HepG2 (cell line): ENCODE results near the gene MIA2. TPM values are rescaled to one million over a fixed set of nuclear protein-coding genes. Genes with fewer than 3 reads are reported as not detected.
A peak's percentile ranks its signal among the peaks of the same experiment; 100 is the strongest.

ENCODE experiments used
- CBFB ChIP-seq: sonication (generic); formaldehyde crosslinking; IDR thresholded peaks from 2 replicates; pipeline ENCODE4 v1.4.0; 2020; ENCODE audit warnings: missing genetic modification reagents
- GTF2F1 ChIP-seq: fragments of 150-350 bp; IDR thresholded peaks from 2 replicates; pipeline ENCODE4 v1.6.1; 2014; ENCODE audit warnings: low read length
- KDM2A ChIP-seq: sonication (generic); formaldehyde crosslinking; IDR thresholded peaks from 2 replicates; pipeline ENCODE4 v1.4.0; 2020; ENCODE audit warnings: low read depth, missing genetic modification reagents, borderline replicate concordance
- MTA3 ChIP-seq: sonication (generic); formaldehyde crosslinking; IDR thresholded peaks from 2 replicates; pipeline ENCODE4 v1.4.0; 2020; ENCODE audit warnings: missing genetic modification reagents
- NFIB ChIP-seq: sonication (generic); formaldehyde crosslinking; IDR thresholded peaks from 2 replicates; pipeline ENCODE4 v1.9.0; 2021; ENCODE audit warnings: missing genetic modification reagents, mild to moderate bottlenecking, borderline replicate concordance
- RFXAP ChIP-seq: sonication (generic); formaldehyde crosslinking; IDR thresholded peaks from 2 replicates; pipeline ENCODE4 v1.4.0; 2020; ENCODE audit warnings: missing genetic modification reagents, borderline replicate concordance
- SMC3 ChIP-seq: IDR thresholded peaks from 2 replicates; pipeline ENCODE4 v1.6.1; 2011; ENCODE audit warnings: low read length, improper control_type of control experiment
- STAG1 ChIP-seq: sonication (generic); formaldehyde crosslinking; IDR thresholded peaks from 2 replicates; pipeline ENCODE4 v1.4.0; 2020; ENCODE audit warnings: missing genetic modification reagents
- XRCC5 ChIP-seq: fragments of 200-400 bp; formaldehyde crosslinking; optimal IDR thresholded peaks from 2 replicates; pipeline ENCODE3; 2017; ENCODE audit warnings: mild to moderate bottlenecking, low read length
- ZMYM3 ChIP-seq: sonication (generic); formaldehyde crosslinking; IDR thresholded peaks from 2 replicates; pipeline ENCODE4 v1.5.1; 2020; ENCODE audit warnings: mild to moderate bottlenecking, missing genetic modification reagents
- ZNF264 ChIP-seq: sonication (generic); formaldehyde crosslinking; IDR thresholded peaks from 2 replicates; pipeline ENCODE4 v1.4.0; 2020; ENCODE audit warnings: missing genetic modification reagents
- ZNF350 ChIP-seq: sonication (generic); formaldehyde crosslinking; IDR thresholded peaks from 2 replicates; pipeline ENCODE4 v1.4.0; 2020; ENCODE audit warnings: mild to moderate bottlenecking, low read depth, missing genetic modification reagents, borderline replicate concordance
- ZNF782 ChIP-seq: sonication (generic); formaldehyde crosslinking; IDR thresholded peaks from 2 replicates; pipeline ENCODE4 v1.4.0; 2020; ENCODE audit warnings: missing genetic modification reagents, mild to moderate bottlenecking, borderline replicate concordance
- polyA plus RNA-seq, 8 experiments: library from polyadenylated mRNA; depleted of rRNA in 3 of 8; stranded (reverse) in 7 of 8; unstranded in 1 of 8; fragments of >200 nt; fragmentation: Illumina TruSeq in 4 of 8; extraction: Trizol in 4 of 8; gene quantifications; 2 replicates each; pipeline versions ENCODE4 v1.2.1 to v1.2.3, GENCODE V29; 2011 to 2016; ENCODE audit warnings: low read depth in 4 of 8, missing spikeins in 1 of 8, mixed read lengths in 1 of 8; ENCODE audit not compliant: insufficient read depth in 1 of 8
- total RNA-seq, 5 experiments: library from RNA; depleted of rRNA; stranded (reverse); fragments of >200 nt; fragmentation: Illumina TruSeq; extraction: Trizol; gene quantifications; 2 replicates each; pipeline ENCODE4 v1.2.3, GENCODE V29; 2016; ENCODE audit warnings: low read depth in 1 of 5
- TF ChIP-seq, protein P1 (sequence below): sonication (generic); formaldehyde crosslinking; IDR thresholded peaks from 2 replicates; pipeline ENCODE4 v1.8.1; 2023; ENCODE audit warnings: missing genetic modification reagents, inconsistent platforms, borderline replicate concordance
- TF ChIP-seq, protein P2 (sequence below): sonication (generic); formaldehyde crosslinking; IDR thresholded peaks from 2 replicates; pipeline ENCODE4 v1.8.0; 2022; ENCODE audit warnings: mild to moderate bottlenecking, missing genetic modification reagents; ENCODE audit not compliant: insufficient replicate concordance
- TF ChIP-seq, protein P3 (sequence below): sonication (generic); formaldehyde crosslinking; IDR thresholded peaks from 2 replicates; pipeline ENCODE4 v1.9.0; 2021; ENCODE audit warnings: missing genetic modification reagents, borderline replicate concordance
- TF ChIP-seq, protein P4 (sequence below): sonication (generic); formaldehyde crosslinking; IDR thresholded peaks from 2 replicates; pipeline ENCODE4 v1.5.1; 2020; ENCODE audit warnings: missing genetic modification reagents, mild to moderate bottlenecking, borderline replicate concordance
- TF ChIP-seq, protein P5 (sequence below): sonication (generic); formaldehyde crosslinking; IDR thresholded peaks from 2 replicates; pipeline ENCODE4 v1.4.0; 2020; ENCODE audit warnings: missing genetic modification reagents

MIA2 gene
- total and polyA plus RNA-seq, 2 of the 13 experiments (the other 11 are each of a cell fraction or from before 2014, with no cell fraction given): 134 to 158 TPM

DNA sequence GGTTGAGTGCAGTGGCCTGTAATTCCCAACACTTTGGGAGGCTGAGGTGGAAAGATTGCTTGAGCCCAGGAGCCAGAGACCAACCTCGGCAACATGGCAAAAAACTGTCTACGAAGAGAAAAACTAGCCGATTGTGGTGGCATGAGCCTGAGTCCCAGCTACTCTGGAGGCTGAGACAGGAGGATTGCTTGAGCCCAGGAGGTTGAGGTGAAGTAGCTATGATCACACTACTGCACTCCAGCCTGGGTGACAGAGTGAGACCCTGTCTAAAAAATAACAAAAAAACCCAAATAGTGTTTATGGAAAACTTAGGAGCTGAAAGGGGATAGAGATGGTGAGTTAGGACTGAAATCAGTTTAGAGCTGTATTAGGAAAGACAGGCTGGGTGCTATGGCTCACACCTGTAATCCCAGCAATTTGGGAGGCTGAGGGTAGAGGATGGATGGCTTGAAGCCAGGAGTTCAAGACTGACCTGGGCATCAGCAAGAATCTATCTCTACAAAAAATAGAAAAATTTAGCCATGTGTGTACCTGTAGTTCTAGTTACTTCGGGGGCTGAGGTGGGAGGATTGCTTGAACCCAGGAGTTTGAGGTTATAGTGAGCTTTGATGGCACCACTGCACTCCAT lies 49.0 kb upstream of the MIA2 start (continued):
- TF ChIP-seq, protein P1, sequence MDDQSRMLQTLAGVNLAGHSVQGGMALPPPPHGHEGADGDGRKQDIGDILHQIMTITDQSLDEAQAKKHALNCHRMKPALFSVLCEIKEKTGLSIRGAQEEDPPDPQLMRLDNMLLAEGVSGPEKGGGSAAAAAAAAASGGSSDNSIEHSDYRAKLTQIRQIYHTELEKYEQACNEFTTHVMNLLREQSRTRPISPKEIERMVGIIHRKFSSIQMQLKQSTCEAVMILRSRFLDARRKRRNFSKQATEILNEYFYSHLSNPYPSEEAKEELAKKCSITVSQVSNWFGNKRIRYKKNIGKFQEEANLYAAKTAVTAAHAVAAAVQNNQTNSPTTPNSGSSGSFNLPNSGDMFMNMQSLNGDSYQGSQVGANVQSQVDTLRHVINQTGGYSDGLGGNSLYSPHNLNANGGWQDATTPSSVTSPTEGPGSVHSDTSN: no peak
- TF ChIP-seq, protein P2, sequence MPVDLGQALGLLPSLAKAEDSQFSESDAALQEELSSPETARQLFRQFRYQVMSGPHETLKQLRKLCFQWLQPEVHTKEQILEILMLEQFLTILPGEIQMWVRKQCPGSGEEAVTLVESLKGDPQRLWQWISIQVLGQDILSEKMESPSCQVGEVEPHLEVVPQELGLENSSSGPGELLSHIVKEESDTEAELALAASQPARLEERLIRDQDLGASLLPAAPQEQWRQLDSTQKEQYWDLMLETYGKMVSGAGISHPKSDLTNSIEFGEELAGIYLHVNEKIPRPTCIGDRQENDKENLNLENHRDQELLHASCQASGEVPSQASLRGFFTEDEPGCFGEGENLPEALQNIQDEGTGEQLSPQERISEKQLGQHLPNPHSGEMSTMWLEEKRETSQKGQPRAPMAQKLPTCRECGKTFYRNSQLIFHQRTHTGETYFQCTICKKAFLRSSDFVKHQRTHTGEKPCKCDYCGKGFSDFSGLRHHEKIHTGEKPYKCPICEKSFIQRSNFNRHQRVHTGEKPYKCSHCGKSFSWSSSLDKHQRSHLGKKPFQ (CRISPR knock-in tag): no peak
- no peak for TF ChIP-seq CBFB (CRISPR knock-in tag)
- TF ChIP-seq NFIB (CRISPR knock-in tag): no peak
- peak; percentile 44; the same call in 1 of the 2 replicates for TF ChIP-seq ZMYM3 (CRISPR knock-in tag)
- TF ChIP-seq ZNF264 (CRISPR knock-in tag): no peak
- no peak for TF ChIP-seq SMC3
- no peak for TF ChIP-seq XRCC5
- TF ChIP-seq, protein P3, sequence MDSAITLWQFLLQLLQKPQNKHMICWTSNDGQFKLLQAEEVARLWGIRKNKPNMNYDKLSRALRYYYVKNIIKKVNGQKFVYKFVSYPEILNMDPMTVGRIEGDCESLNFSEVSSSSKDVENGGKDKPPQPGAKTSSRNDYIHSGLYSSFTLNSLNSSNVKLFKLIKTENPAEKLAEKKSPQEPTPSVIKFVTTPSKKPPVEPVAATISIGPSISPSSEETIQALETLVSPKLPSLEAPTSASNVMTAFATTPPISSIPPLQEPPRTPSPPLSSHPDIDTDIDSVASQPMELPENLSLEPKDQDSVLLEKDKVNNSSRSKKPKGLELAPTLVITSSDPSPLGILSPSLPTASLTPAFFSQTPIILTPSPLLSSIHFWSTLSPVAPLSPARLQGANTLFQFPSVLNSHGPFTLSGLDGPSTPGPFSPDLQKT (CRISPR knock-in tag): no peak
- no peak for TF ChIP-seq MTA3 (CRISPR knock-in tag)
- TF ChIP-seq, protein P4, sequence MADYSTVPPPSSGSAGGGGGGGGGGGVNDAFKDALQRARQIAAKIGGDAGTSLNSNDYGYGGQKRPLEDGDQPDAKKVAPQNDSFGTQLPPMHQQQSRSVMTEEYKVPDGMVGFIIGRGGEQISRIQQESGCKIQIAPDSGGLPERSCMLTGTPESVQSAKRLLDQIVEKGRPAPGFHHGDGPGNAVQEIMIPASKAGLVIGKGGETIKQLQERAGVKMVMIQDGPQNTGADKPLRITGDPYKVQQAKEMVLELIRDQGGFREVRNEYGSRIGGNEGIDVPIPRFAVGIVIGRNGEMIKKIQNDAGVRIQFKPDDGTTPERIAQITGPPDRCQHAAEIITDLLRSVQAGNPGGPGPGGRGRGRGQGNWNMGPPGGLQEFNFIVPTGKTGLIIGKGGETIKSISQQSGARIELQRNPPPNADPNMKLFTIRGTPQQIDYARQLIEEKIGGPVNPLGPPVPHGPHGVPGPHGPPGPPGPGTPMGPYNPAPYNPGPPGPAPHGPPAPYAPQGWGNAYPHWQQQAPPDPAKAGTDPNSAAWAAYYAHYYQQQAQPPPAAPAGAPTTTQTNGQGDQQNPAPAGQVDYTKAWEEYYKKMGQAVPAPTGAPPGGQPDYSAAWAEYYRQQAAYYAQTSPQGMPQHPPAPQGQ (CRISPR knock-in tag): no peak
- no peak for TF ChIP-seq GTF2F1
- 0 out of 2 replicates have a peak, but pooled peaks have one; percentile 24 for TF ChIP-seq ZNF350 (CRISPR knock-in tag)
- no peak for TF ChIP-seq STAG1 (CRISPR knock-in tag)
- no peak for TF ChIP-seq ZNF782 (CRISPR knock-in tag)
- TF ChIP-seq KDM2A (CRISPR knock-in tag): peak; percentile 58
- TF ChIP-seq, protein P5, sequence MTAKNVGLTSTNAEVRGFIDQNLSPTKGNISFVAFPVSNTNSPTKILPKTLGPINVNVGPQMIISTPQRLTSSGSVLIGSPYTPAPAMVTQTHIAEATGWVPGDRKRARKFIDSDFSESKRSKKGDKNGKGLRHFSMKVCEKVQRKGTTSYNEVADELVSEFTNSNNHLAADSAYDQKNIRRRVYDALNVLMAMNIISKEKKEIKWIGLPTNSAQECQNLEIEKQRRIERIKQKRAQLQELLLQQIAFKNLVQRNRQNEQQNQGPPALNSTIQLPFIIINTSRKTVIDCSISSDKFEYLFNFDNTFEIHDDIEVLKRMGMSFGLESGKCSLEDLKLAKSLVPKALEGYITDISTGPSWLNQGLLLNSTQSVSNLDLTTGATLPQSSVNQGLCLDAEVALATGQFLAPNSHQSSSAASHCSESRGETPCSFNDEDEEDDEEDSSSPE: 0 out of 2 replicates have a peak, but pooled peaks have one; percentile 17
- no peak for TF ChIP-seq RFXAP (CRISPR knock-in tag)
- TF ChIP-seq, all 625 proteins: peak for 62
